Measurements from ENCODE around the gene ZNF710.
"Not testable (repeated sequence)": the region's sequence is repeated elsewhere in the genome, so short reads cannot be mapped to it uniquely, and the experiment has no call there.

ZNF710 gene

DNA sequence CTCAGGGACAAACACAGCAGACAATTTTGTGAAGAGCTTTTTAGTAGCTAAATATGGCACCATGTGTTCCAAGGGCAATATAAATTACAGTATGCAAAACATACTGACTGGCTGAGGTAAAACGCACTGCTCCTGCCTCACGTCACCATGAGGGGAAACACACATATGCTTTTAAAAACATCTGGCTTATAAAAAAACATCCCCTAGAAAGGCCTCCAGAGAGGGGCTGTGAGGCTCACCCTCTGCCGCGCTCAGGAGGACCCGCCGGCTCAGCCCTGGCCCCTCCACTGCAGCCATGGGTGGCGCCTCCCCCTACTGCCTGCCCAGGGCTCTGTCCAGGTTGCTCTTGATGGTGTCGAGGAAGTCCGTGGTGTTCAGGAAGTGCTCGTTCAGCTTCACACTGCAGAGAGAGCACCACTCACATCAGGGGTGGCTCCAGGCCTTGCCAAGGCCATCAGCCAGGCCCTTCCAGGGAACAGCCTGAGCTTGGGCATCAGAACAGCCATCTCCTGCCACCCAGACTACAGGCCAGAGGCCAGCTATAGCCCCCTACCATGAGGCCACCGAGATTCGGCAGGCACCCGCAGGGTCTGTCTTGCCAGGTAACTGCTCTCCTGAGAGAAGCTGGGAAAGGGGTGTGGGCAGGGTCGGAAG is 83.0 kb downstream of the ZNF710 start:
- DNase-seq = no peak

- no peak for DNase-seq
These were observed 83.8 kb downstream of the ZNF710 start for GRCh38 chr15:90084876-90085423.

DNA sequence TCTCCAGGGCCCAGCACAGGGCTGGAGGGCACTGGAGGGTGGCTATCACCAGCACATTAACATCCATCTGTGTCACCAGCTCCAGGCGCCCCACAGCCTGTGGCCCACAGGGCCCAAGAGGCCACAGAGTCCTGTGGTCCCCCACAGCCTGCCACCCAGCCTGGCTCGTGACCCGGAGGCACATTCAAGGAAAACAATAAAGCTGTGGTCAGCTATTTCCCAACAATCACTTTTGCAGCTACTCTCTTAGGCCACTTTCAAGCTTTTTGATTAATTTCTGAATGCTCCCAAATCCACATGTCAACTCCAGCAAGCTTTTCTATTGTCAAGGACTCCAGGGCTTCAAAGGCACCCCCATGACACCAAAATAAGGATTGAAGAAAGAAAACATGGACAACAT is 84.4 kb downstream of the ZNF710 start:
- no peak for DNase-seq

GRCh38 chr15:90086868-90087268 is 85.7 kb downstream of the ZNF710 start:
- peak; percentile 79 for DNase-seq

- DNase-seq = peak; percentile 76
These were observed 86.5 kb downstream of the ZNF710 start for GRCh38 chr15:90087454-90088154.

DNA sequence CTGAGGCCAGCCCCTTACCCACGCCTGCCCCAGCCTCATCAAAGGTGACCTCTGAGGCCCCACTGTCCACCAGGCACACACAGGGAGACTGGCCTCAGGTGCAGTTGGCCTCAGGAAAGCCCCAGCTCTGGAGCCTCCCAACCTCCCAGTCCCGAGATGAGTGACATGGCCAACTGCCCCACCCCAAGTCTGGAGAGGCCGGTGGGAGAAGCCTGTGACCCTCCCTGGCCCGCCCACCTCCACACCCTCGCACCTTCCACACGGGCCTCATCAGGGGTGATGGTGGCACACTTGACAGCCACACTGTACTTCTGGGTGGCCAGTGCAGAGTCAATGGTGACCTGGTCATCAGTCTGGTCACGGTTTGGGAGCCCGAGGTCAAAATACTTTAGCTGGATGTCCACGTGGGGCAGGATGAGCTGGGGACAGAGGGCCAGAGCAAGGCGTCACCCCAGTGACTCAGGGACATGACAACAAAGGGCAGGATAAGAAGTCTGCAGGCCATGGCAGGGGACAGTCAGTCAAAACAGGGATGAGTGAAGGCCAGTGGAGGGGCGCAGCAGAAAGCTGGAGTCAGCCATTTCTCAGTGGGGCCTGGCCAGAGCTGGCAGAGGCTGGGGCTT is 89.2 kb downstream of the ZNF710 start:
- DNase-seq = no peak

- no peak for DNase-seq
These were observed 90.2 kb downstream of the ZNF710 start for GRCh38 chr15:90091156-90091931.

DNA sequence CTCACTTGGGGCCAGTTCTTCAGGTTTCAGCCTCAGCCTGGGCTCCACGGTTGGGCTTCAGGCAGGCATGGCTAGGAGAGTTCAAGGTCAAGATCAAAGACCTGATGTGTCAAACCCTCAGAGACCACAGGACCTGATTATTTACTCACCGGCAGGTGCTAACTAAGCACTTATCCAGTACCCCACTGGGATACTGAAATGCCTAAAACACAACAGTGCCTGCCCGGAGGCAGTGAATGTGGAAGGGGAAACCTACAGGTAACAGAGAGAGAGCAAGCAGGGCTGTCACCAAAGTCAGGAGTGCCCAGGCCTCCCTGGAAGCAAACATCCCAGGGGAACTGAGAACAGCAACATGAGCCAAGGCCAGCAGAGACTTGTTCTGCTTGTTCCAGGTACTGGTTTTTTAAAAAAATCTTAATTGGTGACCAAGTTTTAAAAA is 94.4 kb downstream of the ZNF710 start:
- no peak for DNase-seq

DNA sequence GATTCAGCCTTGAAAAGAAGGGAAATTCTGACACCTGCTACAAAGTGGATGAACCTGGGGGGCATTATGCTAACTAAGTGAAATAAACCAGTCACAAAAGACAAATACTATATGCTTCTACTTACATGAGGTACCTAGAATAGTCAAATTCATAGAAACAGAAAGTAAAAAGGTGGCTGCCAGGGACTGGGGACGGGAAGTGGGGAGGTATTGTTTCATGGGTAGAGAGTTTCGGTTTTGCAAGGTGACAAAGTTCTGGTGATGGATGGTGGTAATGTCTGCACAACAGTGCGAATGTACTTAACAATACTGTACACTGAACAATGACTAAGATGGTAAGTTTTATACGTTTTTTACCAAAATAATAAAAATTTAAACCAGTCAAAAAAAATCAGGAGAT is 96.4 kb downstream of the ZNF710 start:
- DNase-seq = no peak

DNA sequence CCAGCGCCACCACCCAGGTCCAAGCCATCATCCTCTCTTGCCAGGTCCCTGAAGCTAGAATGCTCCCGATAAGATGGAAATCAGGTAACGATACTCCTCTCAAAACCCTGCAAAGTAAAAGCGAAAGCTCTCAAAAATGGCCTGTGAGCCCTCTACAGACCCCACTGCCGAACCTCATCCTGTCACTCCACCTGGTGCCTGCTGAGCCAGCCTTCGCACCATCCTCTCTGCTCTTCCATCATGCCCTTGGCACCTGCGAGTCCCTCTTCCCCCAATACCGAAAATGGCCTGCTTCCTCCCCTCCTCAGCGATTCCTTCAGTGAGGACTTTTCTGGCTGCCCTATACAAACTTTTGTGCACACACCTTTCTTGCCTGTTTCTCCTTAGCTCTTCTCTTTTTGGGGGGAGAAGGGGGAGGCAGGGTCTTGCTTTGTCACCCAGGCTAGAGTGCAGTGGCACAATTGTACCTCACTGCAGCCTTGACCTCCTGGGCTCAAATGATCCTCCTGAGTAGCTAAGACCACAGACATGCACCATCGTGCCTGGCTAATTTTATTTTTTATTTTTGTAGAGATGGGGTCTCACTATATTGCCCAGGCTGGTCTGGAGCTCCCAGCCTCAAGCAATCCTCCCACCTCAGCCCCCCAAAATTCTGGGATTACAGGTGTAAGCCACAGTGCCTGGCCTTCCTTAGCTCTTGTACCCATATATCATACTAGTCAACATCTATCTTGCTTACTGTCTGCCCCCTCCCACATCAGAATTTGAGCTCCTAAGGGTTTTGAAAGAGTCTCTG is 98.1 kb downstream of the ZNF710 start:
- DNase-seq = no peak

DNA sequence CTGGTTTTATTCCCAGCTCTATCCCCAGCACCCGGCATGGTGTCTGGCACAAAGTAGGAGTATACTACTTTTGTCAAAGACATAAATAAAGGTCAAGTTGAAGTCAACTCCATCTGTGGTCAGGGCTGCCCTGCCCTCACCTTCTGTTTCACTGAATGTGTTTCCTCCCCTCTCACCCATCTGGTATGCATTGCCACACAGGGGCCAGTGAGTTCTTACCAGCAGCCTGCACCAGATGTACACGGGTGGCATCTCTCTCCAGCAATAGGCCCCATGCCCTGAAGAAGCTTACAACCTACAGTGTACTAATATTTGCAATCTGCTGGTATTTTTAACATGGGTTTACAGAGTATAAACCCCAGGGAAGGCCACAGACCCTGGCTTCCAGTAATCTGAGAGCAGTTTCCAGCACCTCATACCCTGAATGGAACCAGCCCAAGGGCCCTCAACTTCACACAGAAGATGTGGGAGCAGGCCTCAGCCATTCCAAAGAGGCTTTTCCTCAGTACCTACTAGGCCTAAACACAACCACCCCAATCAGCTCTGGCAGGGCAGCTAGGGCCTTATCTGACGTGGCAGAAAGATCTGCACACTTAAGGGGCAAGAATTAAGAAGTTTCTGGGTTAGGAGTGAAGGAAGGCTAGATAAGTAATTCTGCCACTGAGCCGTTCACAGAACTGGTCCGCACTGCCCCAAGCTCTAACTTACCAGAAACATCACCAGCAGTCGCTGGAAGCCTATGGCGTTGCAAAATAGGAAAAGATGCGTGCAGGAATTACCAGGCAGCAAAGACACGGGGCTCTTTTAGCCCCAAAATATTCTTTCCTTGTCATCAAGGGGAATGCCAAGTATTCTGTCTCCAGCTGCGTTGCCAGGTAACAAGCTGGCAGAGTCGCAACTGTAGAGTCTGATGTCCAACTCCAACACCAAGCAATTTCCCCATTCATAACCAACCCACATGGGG is 99.0 kb downstream of the ZNF710 start:
- no peak for DNase-seq

- DNase-seq = no peak
These were observed 100.2 kb downstream of the ZNF710 start for GRCh38 chr15:90101130-90101968.

DNA sequence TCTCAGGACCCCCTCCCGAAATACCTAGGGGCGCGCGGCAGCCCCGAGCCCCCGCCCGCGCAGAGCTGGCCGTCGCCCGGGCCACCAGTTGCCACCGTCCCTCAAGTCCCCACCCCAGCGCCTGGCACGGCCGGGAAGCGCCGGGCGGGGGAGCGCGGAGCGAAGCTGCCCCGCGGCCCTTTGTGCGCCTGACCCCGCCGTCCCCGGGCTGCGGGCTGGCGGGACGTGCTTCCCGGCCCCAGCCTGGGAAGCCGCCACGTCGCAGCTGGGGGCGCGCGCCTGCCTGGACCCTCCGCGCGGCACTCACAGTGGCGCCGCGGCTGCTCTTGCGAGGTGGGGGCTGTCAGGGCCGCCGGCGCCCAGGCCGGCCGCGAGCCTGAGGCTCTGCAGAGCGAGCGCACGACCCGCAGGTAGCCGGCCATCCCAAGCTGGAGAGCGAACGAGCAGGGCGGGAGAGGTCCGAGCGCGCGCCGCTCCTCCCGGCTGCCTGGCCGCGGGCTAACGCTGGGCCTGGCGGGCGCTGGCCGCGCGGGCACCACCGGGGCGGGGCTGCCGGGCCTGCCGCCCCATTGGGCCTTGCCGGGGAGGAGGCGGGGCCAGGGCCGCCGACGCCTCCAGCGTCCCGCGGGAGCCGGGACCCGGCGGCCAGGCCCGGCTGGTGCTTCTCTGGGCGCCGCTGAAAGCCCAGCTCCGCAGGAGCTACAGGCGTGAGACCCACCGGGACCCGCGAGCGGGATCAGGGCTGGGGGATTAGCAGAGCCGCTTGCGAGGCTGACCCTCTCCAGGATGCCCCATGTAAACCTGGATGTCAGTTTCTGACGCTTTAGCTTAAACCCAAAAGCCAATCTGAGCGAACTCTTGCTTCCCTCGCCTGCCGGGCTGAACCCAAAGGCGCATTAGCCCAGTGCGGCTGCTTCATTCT is 101.1 kb downstream of the ZNF710 start, which contains the start of gene IDH2:
Gene IDH2 (minus strand): TSS at position 500 of the 922 bp plus-strand sequence. CDS start 78 bp downstream, at position 422.
- DNase-seq = peak; percentile 92

DNA sequence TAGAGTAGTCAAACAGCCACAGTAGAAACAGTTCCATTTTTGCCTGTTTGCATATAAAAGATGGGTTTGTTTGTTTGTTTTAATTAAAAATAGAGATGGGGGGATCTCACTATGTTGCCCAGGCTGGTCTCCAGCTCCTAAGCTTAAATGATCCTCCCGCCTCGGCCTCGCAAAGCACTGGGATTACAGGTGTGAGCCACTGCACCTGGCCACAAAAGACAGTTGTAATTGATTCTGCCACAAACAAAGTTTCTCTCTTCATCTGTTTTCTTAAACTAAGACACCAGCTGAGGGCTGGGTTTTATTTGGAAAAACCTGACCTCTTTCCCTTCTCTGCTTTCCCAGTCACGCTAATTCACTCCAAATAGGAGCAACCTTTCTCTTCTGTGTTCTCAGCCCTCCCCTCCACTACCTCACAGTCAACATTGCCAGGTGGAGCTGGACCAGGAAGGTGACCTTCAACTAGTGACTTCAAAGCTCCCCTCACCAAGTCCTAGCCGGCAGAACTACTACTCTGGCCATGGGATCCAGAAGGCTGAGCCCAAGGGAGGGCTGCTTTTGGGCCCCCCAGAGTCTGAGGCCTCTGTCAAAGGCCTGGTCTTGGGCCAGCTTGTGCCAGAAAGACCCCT is 102.7 kb downstream of the ZNF710 start:
- DNase-seq = no peak

DNA sequence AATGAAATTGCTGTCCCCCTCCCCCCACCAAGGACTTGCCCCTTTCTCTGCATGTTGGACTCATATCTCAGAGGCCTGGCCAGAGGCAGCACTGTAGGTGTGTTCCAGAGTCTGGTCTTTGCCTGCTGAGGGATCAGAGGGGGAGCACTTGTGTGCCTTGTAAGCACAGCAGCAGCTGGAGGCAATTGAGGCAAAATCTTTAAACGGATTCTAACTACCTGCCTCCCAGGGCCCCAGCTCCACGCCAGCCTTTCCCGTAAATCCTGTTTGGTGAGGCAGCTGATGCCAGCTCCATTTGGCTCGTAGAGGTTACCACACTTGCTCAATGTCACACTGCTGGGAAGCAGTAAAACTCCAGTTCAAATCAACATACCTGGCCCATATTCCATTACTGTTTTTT is 103.4 kb downstream of the ZNF710 start:
- DNase-seq = peak; percentile 82

DNA sequence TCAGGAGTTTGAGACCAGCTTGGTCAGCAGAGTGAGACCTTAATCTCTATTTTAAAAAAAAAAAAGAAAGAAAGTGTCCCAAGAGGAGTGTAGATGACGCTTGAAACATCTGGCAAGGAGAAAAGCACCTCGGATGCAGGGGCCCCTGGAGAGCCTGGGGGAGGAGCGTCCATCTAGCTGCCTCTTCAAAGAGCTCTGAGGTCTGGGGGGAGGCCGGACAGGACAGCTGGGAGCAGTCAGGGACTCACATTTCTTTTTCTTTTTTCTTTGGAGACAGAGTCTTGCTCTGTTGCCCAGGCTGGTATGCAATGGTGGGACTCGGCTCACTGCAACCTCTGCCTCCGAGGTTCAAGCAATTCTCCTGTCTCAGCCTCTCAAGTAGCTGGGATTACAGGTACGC is 104.4 kb downstream of the ZNF710 start:
- no peak for DNase-seq

DNA sequence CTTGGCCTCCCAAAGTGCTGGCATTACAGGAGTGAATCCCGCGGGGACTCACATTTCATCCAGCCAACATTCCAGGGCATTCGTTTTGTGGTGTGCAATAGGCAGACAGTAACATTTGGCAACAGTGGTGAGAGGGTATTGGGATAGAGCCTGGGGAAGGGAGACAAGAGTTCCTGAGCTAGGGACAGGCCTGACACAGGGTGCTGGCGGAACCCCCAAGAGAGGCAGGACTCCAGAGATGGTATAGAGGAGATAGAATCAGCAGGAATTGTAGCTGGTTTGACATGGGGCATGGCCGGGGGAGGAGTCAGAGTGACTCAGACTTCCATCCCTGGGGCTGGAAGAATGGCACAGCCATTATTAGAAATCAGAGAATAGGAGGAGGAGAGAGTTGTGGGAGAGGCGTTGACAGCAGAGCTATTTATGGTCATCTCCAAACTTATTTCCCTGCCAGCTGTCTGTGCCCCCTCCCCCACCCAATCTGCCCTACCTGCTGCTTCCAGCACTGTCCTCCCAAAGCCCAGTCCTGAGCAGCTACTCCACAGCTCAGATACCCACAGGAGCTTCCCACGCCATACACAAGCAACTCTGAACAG is 105.5 kb downstream of the ZNF710 start:
- peak; percentile 86 for DNase-seq

DNA sequence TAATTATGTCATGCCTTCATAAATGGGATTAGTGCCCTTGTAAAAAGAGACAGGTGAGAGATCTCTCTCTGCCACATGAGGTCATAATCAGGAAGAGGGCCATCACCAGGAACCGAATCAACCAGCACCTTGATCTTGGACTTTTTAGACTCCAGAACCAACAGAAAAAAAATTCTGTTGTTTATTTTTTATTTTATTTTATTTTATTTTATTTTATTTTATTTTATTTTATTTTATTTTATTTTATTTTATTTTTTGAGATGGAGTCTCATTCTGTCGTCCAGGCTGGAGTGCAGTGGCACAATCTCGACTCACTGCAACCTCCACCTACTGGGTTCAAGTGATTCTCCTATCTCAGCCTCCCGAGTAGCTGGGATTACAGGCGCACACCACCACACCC is 106.9 kb downstream of the ZNF710 start:
- not testable (repeated sequence) for DNase-seq

Measured in islet precursor cell (in vitro differentiated cells).